Cardiac muscle cell (in vitro differentiated cells and primary cell): ENCODE data around the gene PRDM8. TPM values are rescaled to one million over a fixed set of nuclear protein-coding genes. Genes with fewer than 3 reads are reported as not detected.

ENCODE experiments used
- DNase-seq, 2 donors: peaks; one replicate each; pipeline versions ENCODE4 v3.0.0 to v3.0.0-alpha.2; 2010 to 2017; ENCODE audit warnings: low read depth in 1 of 2, low spot score in 1 of 2
- H3K27ac ChIP-seq: fragments of 200-600 bp; sonication (generic); 2 replicates; pipeline ENCODE4 v1.5.1; 2016
- H3K27me3 ChIP-seq: fragments of 200-600 bp; sonication (generic); 2 replicates; pipeline ENCODE4 v1.6.0; 2016; ENCODE audit warnings: control low read depth
- H3K36me3 ChIP-seq: fragments of 200-600 bp; sonication (generic); 2 replicates; pipeline ENCODE4 v1.5.1; 2016; ENCODE audit warnings: control low read depth
- H3K4me1 ChIP-seq: fragments of 200-600 bp; sonication (generic); 2 replicates; pipeline ENCODE4 v1.8.1; 2017; ENCODE audit warnings: low read depth, mild to moderate bottlenecking, mixed run types
- H3K4me3 ChIP-seq: fragments of 200-600 bp; sonication (generic); 2 replicates; pipeline ENCODE4 v1.5.1; 2016; ENCODE audit warnings: mild to moderate bottlenecking
- H3K9me3 ChIP-seq: fragments of 200-600 bp; sonication (generic); 2 replicates; pipeline ENCODE4 v1.5.1; 2017; ENCODE audit warnings: low read depth, mild to moderate bottlenecking, control low read depth
- CTCF ChIP-seq: IDR thresholded peaks from 2 replicates; pipeline ENCODE4 v1.5.1; 2012; ENCODE audit warnings: low read depth, mild to moderate bottlenecking, low read length
- polyA plus RNA-seq: library from polyadenylated mRNA; unstranded; fragments of >200 nt; fragmentation: Nextera tagmentation; extraction: Ambion mirVana; gene quantifications from 2 replicates; pipeline ENCODE4 v1.2.1, GENCODE V29; 2016
- total RNA-seq: library from RNA; depleted of rRNA; stranded (reverse); fragments of >200 nt; gene quantifications from 2 replicates; pipeline ENCODE4 v1.2.3, GENCODE V29; 2016

The PRDM8 gene
- total and polyA plus RNA-seq, 2 experiments from 2014 or later, result 6.2 to 18.8 TPM

GRCh38 chr4:80188457-80188800 is 8.9 kb upstream of the PRDM8 start:
- Histone ChIP-seq H3K27ac (no peak overlapping the region), H3K36me3 (no peaks in the 10 kb centered on the region), H3K4me1 (peaks cover 6% of the 10 kb centered on the region), H3K4me3 (no peak overlapping the region), H3K9me3 (no peaks in the 10 kb centered on the region), H3K27me3 (peaks cover 91% of the 10 kb centered on the region)
- no peak for TF ChIP-seq CTCF
- no peak for DNase-seq

- Histone ChIP-seq H3K27me3 (peaks cover 95% of the 10 kb centered on the region), H3K9me3 (no peaks in the 10 kb centered on the region), H3K4me1 (peaks cover 6% of the 10 kb centered on the region), H3K4me3 (no peak overlapping the region), H3K27ac (no peak overlapping the region), H3K36me3 (no peaks in the 10 kb centered on the region)
- TF ChIP-seq CTCF, result no peak
- no peak for DNase-seq
Measured at GRCh38 chr4:80188801-80189458, 8.4 kb upstream of the PRDM8 start.

- H3K27ac ChIP-seq, result no peak overlapping the region
- H3K36me3 ChIP-seq, result no peaks in the 10 kb centered on the region
- no peak overlapping the region for H3K4me3 ChIP-seq
- H3K9me3 ChIP-seq, result no peaks in the 10 kb centered on the region
- TF ChIP-seq CTCF, result no peak
- peaks cover 100% of the 10 kb centered on the region for H3K27me3 ChIP-seq
- peaks cover 6% of the 10 kb centered on the region for H3K4me1 ChIP-seq
- no peak for DNase-seq
Measured at GRCh38 chr4:80189581-80189955, 7.7 kb upstream of the PRDM8 start.

GRCh38 chr4:80189956-80190677 is 7.2 kb upstream of the PRDM8 start:
- Histone ChIP-seq H3K9me3 (no peaks in the 10 kb centered on the region), H3K4me3 (no peak overlapping the region), H3K4me1 (peaks cover 6% of the 10 kb centered on the region), H3K36me3 (no peaks in the 10 kb centered on the region), H3K27ac (no peak overlapping the region), H3K27me3 (peaks cover 100% of the 10 kb centered on the region)
- DNase-seq, result peak in 1 of 2 donors; percentile 46
- no peak for TF ChIP-seq CTCF

GRCh38 chr4:80192252-80192866 is 4.9 kb upstream of the PRDM8 start:
- Histone ChIP-seq H3K27ac (no peak overlapping the region), H3K36me3 (no peaks in the 10 kb centered on the region), H3K27me3 (peaks cover 100% of the 10 kb centered on the region), H3K9me3 (no peaks in the 10 kb centered on the region), H3K4me3 (no peak overlapping the region), H3K4me1 (peaks cover 12% of the 10 kb centered on the region)
- no peak for DNase-seq
- TF ChIP-seq CTCF, result no peak
